ENCODE data around the gene ZBTB7C. TPM values are rescaled to one million over a fixed set of nuclear protein-coding genes. Genes with fewer than 3 reads are reported as not detected.

The ZBTB7C gene
- total and polyA plus RNA-seq, 10 of the 15 experiments (the other 5 are each of a cell fraction or from before 2014, with no cell fraction given), result under 0.01 to 0.08 (median 0.01) TPM; not detected in 7

DNA sequence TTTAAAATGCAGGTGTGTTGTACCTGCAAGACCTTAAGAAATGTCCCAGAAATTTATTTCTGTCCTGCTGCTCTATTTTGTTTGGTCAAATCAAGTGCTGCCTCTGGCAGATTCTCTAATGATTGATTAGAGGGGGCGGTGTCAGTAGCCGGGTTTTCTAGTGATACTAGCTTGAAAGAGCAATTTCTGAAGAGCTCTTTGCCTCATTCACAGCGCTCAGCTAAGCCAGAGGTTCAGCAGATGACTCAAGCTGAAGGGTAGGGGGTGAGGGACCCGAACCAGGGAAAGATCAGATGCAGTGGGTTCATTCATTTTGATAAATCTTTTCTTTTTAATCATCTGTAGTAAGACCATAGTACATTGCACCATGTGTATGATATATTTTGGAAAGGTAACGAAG lies 15.0 kb downstream of the ZBTB7C start:
- FAIRE-seq, result no peak
- Histone ChIP-seq H3K9ac (ENCODE audit: control insufficient read depth, insufficient read depth, low read length) (no peak overlapping the region), H3K79me2 (ENCODE audit: control insufficient read depth, insufficient read depth, low read length) (no peaks in the 10 kb centered on the region), H2AFZ (ENCODE audit: control insufficient read depth, low read depth, low read length) (no peak overlapping the region), H3K4me1 (ENCODE audit: control insufficient read depth, insufficient read depth, low read length) (no peaks in the 10 kb centered on the region), H3K27ac (ENCODE audit: control insufficient read depth, insufficient read depth) (no peak overlapping the region), H4K20me1 (ENCODE audit: control insufficient read depth, insufficient read depth) (no peaks in the 10 kb centered on the region), H3K4me3 (no peak overlapping the region), H3K27me3 (replicated peaks in 1 of 2; ENCODE audit: control insufficient read depth in 2 of 2, insufficient read depth in 2 of 2, low read length in 1 of 2) (peaks cover 0 to 2% of the 10 kb centered on the region in 2 experiments; a peak in 1 of 4 replicates), H3K36me3 (ENCODE audit: control insufficient read depth in 2 of 2, insufficient read depth in 2 of 2, low read length in 1 of 2) (no peaks in the 10 kb centered on the region), H3K4me2 (ENCODE audit: control insufficient read depth, insufficient read depth) (no peak overlapping the region), H3K9me3 (replicated peaks; ENCODE audit: control insufficient read depth, insufficient read depth, low read length) (no peaks in the 10 kb centered on the region)
- ChIA-PET SMC1A (ENCODE audit: uncharacterized antibody, unreplicated experiment) (no interaction called here), RAD21 (ENCODE audit: unreplicated experiment) (no interaction called here), POLR2A (no interaction called here), CTCF (no interaction called here)
- intact Hi-C loops (cut with micrococcal nuclease; ENCODE audit: unreplicated experiment), result no loop called here
- ATAC-seq, result no peak
- WGBS (ENCODE audit: insufficient coverage, insufficient replicate concordance, low lambda C conversion rate, missing lambda C conversion rate), result 14% methylated on average over 5 of the region's 5 CpGs
- BruUV-seq (replicated peaks), result no TSS peak
- TF ChIP-seq RBBP5 (conservative IDR thresholded peaks at IDR 0.05) (no peak), EP300 (IDR thresholded peaks at IDR 0.05; ENCODE audit: borderline replicate concordance in 1 of 2, control insufficient read depth in 1 of 2, low read depth in 2 of 2, low read length in 2 of 2) (no peak), SKIL (IDR thresholded peaks at IDR 0.05; ENCODE audit: low read depth, poor library complexity, severe bottlenecking) (no peak), NFXL1 (IDR thresholded peaks at IDR 0.05; ENCODE audit: borderline replicate concordance) (no peak), MLLT1 (IDR thresholded peaks at IDR 0.05) (no peak), IKZF1 (conservative IDR thresholded peaks at IDR 0.05) (no peak), WRNIP1 (IDR thresholded peaks at IDR 0.05; ENCODE audit: borderline replicate concordance, low read depth, low read length) (no peak), YBX1 (IDR thresholded peaks at IDR 0.05) (no peak), IRF3 (IDR thresholded peaks at IDR 0.05) (no peak)
- TF ChIP-seq, protein P1, sequence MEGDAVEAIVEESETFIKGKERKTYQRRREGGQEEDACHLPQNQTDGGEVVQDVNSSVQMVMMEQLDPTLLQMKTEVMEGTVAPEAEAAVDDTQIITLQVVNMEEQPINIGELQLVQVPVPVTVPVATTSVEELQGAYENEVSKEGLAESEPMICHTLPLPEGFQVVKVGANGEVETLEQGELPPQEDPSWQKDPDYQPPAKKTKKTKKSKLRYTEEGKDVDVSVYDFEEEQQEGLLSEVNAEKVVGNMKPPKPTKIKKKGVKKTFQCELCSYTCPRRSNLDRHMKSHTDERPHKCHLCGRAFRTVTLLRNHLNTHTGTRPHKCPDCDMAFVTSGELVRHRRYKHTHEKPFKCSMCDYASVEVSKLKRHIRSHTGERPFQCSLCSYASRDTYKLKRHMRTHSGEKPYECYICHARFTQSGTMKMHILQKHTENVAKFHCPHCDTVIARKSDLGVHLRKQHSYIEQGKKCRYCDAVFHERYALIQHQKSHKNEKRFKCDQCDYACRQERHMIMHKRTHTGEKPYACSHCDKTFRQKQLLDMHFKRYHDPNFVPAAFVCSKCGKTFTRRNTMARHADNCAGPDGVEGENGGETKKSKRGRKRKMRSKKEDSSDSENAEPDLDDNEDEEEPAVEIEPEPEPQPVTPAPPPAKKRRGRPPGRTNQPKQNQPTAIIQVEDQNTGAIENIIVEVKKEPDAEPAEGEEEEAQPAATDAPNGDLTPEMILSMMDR (IDR thresholded peaks at IDR 0.05 in 2 of 3, conservative IDR thresholded peaks at IDR 0.05 in 1 of 3; ENCODE audit: control insufficient read depth in 2 of 3, extremely low read depth in 1 of 3, insufficient read depth in 1 of 3, low read depth in 3 of 3, low read length in 3 of 3), result no peak
- TF ChIP-seq, protein P2, sequence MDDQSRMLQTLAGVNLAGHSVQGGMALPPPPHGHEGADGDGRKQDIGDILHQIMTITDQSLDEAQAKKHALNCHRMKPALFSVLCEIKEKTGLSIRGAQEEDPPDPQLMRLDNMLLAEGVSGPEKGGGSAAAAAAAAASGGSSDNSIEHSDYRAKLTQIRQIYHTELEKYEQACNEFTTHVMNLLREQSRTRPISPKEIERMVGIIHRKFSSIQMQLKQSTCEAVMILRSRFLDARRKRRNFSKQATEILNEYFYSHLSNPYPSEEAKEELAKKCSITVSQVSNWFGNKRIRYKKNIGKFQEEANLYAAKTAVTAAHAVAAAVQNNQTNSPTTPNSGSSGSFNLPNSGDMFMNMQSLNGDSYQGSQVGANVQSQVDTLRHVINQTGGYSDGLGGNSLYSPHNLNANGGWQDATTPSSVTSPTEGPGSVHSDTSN (IDR thresholded peaks at IDR 0.05; ENCODE audit: insufficient replicate concordance, low read depth, low read length), result no peak
- in situ Hi-C loops (cut with MboI), result no loop called here
- DNase-seq (ENCODE audit: low read depth, low spot score), result no peak

Data from GM12878 (cell line).